NCI-H510A treated with DMSO at 0.1 percent for 48 hours (cell line): ENCODE data around the gene ARHGEF1.
"Not testable (repeated sequence)": the region's sequence is repeated elsewhere in the genome, so short reads cannot be mapped to it uniquely, and the experiment has no call there.

Experiments used
- DNase-seq: peaks from one replicate; lab custom pipeline; 2025; lab: John Stamatoyannopoulos, UW

The ARHGEF1 gene

DNA sequence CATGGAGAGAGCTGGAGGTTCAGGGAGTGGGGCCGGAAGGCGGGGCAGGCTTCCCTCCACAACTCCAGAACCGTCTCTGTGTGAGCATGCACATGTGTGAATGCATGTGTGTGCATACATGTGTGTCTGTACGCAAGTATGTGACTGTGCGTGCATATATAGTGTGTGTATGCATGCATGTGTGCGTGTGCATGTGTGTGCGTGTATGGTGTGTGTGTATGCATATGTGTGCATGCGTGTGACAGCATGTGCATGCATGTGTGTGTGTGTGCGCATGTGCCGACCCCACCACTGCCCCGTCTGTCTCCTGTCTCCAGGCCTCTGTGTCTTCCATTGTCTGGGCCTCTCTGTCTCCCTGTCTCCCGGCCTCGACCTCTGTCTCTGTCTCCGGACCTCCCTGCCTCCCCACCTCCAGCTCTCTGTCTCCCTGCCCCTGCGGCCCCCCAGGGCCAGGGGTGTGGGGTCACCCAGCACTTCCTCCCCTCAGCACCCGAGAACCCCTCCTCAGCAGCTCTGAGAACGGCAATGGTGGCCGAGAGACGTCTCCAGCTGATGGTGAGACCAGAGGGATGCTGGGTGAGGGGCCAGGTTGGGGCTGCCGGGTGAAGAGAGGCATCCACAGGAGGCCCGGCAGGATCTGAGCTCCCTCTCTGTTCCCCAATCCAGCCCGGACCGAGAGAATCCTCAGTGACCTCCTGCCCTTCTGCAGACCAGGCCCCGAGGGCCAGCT is 22.5 kb downstream of the ARHGEF1 start:
- DNase-seq, result no peak

DNA sequence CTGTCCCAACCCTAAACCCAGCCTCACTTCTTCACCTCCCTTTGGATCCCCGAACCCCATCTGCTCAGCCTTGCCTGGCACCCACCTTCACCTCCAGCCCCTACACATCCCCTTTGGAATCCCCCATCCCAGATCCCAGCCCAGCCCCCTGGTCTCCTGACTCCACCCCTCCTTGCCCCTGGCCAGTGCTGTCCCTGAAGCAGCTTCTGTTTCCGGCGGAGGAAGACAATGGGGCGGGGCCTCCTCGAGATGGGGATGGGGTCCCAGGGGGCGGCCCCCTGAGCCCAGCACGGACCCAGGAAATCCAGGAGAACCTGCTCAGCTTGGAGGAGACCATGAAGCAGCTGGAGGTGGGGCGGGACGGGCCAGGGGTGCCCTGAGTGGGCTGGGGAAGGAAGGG is 23.3 kb downstream of the ARHGEF1 start:
- no peak for DNase-seq

DNA sequence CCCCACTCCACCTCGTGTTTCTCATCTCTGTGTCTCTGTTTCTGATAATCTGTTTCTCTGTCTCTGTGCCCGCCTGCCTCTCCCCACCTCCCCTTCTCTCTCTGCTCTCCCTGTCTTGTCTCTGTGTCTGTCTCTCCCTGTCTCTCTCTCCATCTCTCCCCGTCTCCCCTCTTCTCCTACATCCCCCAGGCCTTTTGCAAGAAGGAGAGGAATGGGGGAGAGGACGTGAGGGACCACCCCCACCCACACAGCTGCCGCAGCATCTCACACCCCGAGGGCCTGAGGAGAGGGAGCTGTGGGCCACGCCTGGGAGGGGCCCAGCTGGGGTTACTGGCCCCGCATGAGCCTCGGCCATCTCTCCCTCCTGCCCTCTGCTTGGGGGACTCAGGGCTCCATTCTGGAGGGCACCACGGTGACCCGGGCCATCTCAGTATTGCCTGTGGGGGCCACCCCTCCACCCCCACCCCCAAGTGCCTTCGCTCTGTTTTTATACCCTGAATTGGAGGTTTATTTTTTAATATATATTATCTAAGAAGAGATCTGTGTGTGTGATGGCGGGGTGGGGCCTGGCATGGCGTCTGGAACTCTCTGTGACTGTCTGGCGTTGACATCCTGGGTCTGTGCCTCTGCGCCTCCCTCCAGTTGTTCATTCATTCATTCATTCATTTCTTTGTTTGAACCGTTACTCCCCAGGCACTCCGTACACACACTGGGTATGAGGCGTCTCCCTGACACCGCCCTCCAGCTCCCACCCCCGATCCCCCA is 24.1 kb downstream of the ARHGEF1 start:
- DNase-seq, result no peak

DNA sequence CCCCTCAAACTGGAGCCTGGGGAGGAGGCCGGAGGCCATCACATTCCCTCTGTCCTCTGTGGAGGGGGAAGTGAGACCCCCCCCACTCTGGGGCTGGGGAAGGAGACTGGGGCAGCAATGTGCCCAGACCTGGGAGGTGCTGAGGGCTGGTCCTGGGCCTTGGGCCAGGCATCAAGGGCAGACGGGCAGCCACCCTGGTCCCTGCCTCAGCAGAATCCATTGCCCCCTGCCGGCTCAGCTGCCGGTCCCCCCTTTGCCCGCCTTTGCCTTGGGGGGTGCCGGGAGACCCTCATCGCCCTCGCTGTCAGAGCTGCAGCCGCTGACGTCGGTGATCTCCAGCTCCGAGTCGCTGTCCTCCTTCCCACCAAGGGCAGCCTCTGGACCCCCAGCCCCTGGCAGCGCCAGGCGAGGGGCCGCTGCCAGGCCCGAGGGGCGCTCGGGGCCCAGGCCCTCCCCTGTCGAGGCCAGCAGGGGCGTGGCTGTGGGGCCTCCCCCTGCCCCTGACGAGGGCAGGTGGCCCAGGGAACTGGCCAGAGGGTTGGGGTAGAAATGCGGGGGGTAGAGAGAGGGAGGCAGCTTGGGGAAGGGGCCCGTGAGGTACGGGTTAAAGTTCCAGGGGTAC is 25.1 kb downstream of the ARHGEF1 start:
- DNase-seq, result no peak

DNA sequence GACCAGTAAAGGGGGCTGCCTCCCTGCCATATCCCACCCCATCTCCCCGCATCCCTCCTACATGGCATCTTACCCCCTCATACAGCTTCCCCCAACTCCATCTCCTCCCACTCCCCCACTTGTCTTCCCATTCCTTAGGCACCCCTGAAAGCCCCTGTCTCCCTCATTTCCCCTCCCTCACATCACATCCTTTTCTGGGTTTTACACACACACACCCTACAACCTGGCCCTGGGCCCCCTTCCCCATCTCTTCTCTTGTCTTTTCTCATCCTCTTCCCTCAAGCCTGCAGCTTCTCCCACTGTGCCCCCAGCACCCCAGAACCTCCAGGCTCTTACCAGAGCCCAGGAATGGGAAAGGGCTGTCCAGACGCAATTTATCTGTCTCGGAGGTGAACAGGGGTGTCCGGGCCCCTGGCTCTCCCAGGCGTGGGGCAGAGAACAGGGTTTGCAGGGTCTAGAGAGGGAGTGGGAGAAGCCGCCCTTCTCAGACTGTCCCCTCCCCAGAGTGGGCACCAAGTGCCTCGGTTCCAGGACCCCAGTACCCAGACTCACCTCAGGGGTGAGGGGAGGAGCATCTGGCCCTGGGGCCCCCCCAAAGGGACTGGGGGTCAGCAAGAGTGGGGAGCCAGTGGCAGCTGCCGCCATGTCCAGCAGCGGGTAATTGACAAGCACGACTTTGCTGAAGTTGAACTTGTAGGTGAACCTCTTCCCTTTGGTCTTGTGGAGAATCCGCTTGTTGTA is 25.9 kb downstream of the ARHGEF1 start:
- no peak for DNase-seq

DNA sequence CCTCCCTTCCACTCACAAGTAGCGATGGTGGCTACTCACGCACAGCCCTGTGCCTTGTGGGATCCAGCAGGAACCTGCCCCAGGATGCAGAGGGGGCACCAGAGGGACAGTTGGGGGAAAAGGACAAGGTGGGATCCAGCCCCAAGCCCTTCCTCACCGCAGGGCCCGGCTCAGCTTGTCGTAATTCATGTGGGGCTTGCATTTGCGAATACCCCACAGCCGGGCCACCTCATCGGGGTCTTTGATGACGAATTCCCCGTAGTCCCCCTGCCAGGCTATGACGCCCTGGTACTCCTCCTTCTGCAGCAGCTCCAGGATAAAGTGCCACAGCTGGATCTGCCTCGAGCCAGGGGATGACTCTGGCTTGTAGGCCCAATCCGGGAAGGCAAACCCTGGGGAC is 26.7 kb downstream of the ARHGEF1 start:
- no peak for DNase-seq

DNA sequence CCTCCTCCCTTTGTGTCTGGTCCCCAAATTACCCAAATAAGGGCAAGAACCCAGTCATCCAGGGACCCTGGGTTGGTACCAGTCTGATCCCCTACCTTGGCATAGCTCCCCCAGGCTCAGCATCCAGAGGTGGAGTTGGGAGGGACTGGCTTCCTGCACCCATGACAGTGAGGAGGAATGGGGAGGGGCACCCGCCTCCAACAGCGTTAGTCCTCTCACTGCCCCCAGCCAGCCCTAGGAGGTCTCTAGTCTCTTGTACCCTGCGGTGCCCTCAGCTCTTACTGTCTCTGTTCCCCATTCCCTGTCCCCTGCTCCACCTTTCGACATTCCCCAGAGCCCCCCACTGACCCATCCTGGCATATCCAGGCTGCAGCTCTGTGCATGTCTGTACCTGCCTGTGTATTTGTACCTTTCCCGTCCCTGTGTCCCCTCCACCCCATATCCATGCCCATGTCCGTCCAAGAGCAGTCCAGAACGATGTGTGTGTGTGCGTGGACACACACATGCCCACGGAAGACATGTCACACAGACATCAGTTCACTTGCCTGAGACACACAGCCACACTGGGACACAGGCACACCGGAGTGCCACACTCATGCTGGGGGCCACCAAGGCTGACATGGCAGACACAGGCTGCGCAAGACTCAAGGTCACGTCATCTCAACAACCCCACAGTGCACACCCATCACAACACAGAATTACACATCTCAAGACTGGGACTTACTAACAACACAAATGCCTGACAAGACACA is 27.4 kb downstream of the ARHGEF1 start:
- DNase-seq, result no peak

DNA sequence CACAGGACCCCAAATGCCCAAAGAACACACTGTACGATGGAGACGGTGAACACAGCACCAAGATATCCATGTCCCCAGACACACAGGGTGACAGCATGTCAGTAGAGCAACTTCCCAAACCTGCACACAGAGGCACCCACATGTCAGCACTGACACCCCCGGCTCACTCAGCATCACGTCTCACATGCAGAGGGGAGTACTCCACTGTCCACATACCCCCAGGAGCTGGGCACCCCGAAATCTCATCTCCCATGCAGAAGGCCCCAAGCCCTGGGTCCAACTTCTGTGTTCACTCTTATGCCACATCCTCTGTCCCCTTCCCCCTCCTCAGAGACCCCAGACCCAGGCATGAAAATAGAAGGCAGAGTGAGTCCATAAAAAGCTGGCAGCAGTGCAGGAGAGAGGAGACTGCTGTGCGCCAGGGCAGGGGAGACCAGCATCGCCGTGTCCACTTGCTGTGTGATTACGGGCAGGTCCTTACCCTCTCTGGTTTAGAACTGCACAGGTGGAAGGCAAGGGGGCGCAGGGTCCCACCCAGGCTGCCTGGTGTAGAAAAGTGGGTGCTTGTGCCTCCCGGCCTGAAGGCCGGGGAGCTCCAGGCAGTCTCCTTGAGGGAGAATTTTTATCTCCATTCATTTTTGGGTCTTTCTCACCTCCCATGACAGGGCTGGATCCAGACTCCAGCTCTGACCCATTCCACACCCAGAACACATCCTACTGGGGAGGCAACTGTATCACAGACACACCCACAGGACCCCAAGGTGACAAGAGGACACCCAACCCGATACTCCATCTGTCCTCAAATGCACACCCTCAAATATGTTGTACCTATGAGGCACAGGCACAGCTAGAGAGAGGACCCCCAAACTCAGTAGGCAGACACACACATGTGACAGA is 28.3 kb downstream of the ARHGEF1 start:
- DNase-seq, result no peak

DNA sequence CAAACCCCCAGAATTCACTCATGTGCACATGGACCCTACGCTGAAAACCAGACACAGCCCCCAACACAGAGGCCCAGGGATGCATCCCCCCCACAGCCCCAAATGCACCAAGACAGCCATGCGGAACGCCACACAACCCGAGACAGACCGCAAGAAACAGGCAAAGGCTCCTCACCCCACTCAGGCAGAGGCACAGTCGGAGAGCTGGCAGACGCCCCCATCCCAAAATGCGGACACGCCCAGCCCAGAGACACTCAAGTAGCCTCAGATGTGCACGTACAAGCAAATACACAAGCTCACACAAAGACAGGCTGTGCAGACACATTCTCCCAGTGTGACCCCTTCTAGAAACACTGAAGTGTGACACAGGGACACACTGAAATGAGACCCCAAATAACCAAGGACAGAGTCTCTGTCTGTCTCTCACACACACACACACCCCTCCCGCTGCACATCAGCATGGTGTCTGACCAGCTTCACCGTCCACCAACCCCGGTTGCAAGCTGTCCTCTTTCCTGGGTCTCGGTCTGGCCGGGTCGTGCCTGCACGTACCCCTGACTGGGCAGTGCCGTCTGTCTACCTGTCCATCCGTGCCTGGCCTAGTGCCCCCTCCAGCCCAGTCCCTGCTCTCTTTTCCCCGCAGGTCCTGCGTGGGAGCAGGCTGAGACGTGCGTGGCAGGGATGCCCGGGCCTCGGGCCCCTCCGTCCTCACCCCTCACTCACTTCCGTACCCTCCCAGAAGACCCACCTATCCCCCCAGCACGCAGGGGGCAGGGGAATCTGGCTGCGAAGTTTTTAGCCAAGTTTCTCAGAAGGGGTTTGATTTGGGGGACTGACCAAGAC is 29.1 kb downstream of the ARHGEF1 start:
- no peak for DNase-seq

DNA sequence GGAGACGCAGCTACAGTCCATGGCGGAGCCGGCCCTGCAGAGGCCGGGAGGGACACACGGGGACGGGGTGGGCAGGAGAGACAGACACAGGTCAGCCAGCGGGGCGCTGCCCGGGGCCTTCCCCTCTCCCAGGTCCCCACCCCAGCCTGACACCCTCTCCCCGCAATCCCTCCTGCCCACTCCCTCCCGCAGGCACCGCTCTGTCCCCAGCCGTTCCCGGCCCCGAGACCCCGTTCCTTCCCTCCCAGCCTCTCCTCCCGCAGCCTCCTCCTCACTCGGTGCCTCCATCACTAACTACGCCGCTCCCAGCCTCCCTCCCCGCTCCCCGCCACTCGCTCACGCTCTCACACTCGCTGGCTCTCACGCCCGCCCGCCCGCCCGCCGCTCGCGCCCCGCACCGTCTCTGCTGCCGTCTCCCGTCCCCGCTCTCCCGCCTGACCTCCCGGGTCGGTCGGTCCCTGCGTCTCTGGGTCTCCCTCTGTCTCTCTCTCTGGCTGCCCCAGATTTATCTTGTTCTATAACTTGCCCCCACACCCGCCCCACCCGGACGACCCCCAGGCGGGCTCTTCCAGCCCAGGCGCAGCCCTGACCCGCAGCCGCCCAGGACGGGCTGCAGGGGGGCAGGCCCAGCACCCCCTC is 30.0 kb downstream of the ARHGEF1 start:
- no peak for DNase-seq

DNA sequence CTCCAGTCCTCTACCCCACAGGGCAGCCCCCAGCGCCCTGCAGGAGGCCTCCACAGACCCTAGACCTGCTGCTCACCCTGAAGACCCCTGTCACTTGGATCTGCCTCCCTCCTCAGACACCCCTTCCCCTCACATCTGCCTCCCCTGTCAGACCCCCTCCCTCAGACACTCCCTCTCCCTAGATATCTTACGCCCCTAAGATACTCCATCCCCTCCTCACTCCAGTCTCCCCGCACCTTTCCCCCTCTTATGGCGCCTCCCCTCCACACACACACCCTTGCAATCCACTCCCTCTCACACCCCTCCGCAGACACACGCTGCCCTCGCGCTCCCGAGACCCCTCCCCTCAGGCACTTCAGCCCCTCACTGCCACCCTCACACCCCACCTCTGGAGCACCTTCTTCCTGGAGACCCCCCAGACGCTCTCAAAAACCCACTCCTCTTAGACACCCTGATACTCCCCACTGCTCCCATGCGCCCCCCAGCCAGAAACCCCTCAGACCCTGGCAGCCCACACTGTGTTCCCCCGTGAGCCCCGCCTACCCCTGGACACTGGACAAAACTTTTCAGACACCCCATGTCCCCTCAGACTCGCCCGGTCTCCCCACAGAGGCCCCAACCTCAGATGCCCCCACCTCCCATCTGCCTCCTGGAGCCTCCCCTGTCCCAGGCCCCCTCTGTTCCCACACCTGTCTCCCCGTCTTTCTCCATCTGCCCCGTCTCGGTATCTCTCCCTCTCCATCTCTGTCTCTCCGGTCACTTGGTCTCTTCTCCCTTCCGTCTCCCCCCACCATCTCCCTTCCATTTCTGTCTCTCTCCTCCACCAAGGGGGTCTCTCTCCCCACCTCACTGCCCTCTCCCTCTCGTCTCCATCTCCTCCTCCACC is 30.8 kb downstream of the ARHGEF1 start:
- no peak for DNase-seq

DNA sequence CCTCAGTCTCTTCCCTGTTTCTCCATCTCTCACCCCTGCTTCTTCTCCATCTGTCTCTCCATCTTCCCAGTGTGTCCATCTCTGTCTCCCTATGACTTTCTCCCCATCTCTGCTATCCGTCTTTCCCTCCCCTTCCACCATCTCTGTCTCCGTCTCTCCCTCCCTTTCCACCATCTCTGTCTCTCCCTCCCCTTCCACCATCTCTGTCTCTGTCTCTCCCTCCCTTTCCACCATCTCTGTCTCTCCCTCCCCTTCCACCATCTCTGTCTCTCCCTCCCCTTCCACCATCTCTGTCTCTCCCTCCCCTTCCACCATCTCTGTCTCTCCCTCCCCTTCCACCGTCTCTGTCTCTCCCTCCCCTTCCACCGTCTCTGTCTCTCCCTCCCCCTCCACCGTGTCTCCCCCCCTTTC is 31.4 kb downstream of the ARHGEF1 start:
- not testable (repeated sequence) for DNase-seq

DNA sequence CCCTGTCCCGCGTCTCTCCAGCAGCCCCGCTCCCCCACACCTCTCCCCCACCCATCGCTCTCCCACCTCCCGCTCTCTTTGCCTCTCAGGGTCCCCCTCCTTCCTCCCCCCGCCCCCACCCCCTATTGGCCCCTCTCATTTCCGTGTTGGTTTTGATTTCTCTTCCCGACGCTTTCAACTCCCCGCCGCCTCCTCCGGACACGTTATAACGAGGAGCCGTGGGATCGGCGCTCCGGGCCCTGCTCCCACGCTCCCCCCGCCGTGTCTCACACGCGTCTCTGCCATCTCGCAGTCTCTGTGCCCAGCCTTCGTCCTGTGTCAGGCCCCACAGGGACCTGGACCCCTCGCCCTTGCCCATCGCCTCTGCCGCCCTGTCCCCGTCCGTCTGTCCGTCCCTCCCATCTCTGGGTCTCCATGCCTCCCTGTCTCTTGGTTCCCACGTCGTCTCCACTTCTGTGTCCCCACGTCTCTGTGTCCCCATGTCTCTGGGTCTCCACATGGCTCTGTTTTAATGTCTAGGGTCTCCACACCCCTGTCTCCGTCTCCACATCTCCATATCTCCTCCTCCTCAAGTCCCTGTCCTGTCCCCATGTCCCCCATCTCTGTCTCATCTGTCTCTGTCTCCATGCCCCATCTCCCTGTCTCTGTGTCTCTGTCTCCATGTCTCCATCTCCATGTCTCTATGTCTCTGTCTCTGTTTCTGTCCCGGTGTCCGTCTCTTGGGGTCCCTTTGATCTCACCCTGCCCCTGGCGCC is 32.2 kb downstream of the ARHGEF1 start:
- no peak for DNase-seq

DNA sequence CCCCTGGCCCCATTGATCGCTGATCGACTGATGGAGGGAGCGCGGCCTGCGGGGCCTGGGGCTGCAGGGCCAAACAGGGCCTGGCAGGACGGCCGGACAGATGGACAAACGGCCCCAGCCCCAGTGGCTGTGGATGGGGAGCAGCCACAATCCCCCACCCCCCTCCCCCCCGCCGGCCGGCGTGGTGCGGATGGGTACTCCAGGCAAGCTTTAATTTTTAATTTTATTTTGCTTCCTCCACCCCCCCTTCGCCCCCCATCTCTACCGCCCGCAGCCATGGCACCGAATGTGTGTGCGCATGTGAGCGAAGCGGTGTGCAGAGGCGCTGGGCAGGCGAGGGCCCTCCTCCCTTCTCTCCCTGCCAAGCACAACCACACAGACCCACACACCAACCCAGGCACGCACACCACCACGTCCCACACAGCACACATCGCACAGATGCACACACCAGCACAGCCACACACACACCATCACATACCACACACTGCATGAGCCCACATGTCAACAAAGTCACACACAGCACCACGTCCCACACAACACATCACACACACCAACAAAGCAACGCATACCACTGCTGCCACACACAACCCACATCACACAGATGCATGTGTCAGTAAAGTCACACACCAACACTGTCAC is 32.9 kb downstream of the ARHGEF1 start:
- DNase-seq, result no peak

DNA sequence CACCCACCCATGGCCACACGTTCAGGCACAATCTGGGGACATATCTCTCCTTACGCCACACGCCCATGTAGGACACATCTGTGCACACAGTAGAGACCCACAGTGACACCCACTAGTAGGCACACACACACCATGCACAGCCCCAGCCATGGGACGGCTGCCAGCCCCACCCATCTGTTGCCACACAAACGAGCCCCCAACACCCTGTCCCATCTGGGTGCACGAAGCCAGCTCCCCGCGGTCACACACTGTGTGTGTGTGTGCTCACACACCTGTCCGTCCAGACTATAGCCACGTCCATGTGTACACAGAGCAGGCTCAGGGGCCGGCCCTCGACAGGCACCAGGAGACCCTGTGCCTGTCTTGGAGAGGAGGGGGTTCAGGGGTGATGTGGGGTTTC is 34.7 kb downstream of the ARHGEF1 start:
- no peak for DNase-seq

DNA sequence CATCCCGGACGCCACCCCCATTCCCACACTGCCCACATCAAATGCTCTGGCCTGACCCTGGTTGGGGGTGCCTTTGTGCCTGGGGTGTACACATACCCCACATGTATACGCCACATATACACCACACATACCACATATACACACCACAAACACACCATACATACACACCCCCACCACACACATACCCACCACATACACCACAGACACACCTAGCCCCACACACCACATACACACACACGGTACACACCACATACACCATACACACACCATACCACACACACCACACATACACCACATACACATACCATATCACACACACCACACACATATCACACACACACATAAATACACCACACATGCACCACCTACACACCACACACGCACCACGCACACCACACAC is 35.1 kb downstream of the ARHGEF1 start:
- DNase-seq, result no peak

DNA sequence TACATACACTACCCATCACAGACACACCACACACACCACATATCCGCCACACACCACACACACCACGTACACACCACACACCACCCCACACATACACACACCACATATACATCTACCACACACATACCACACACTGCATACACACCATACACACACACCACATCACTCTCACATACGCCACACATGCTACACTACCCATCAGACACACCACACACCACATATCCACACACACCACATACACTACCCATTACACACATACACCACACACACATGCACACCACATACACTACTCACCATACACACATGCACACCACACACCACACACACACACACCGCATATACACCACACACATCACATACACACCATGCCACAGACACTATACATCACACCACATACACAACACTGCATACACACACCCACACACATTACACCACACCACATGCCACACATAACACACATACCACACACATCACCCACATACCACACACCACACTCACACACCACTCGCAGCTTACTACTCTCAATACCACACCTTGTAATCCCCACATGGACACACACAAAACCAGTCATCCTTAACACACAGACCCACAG is 35.8 kb downstream of the ARHGEF1 start:
- DNase-seq, result no peak
